ENCODE measurements around the gene SHLD2.
A peak's percentile ranks its signal among the peaks of the same experiment; 100 is the strongest.

SHLD2 gene

GRCh38 chr10:87094373-87095235 is at the start of gene SHLD2, which contains the start of gene GLUD1:
Gene SHLD2 (plus strand): TSS chr10:87095206. CDS start chr10:87151355, 56,149 bp downstream.
Gene GLUD1 (minus strand): TSS chr10:87094843. CDS start chr10:87094769, 74 bp downstream.
- peak; percentile 96 for DNase-seq
- no peaks in the 10 kb centered on the region for H3K27me3 ChIP-seq (ENCODE audit: insufficient read depth, low read depth, severe bottlenecking)
- peak within 1 kb of the TSS; percentile 93 for H3K27ac ChIP-seq
- peaks cover 16% of the 10 kb centered on the region for H3K36me3 ChIP-seq
- TF ChIP-seq CTCF (IDR thresholded peaks at IDR 0.05; ENCODE audit: low read depth, low read length): no peak
- no peaks in the 10 kb centered on the region for H3K9me3 ChIP-seq (ENCODE audit: severe bottlenecking)
- peak within 1 kb of the TSS; percentile 91 for H3K4me3 ChIP-seq (ENCODE audit: low read depth, low read length)

- Histone ChIP-seq H3K4me3 (ENCODE audit: low read depth, low read length) (no peak overlapping the region), H3K27ac (no peak overlapping the region), H3K9me3 (ENCODE audit: severe bottlenecking) (no peaks in the 10 kb centered on the region), H3K27me3 (ENCODE audit: insufficient read depth, low read depth, severe bottlenecking) (no peaks in the 10 kb centered on the region), H3K36me3 (peaks cover 23% of the 10 kb centered on the region)
- DNase-seq: no peak
- no peak for TF ChIP-seq CTCF (IDR thresholded peaks at IDR 0.05; ENCODE audit: low read depth, low read length)
Measured at GRCh38 chr10:87045434-87045938, 49.5 kb upstream of the SHLD2 start.

DNA sequence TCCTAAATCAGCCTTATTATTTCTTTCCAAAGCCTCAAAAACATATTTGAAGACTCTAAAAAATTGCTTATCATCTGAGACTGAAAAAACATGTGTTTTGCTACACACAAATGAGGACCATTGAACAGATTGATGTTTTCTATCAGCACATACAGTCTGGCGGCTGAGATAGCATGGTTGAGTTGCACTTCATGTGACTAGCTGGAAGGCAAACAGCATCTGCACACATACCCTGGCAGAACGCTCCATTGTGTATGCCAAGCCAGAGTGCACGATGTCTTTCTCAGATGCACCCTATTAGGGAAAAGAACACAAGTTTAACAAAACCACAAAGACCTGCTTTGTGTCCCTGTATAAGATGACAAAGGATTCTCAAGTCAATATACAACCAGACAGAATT is 41.9 kb upstream of the SHLD2 start:
- no peaks in the 10 kb centered on the region for H3K27me3 ChIP-seq (ENCODE audit: insufficient read depth, low read depth, severe bottlenecking)
- no peak overlapping the region for H3K27ac ChIP-seq
- no peak for DNase-seq
- H3K4me3 ChIP-seq (ENCODE audit: low read depth, low read length): no peak overlapping the region
- TF ChIP-seq CTCF (IDR thresholded peaks at IDR 0.05; ENCODE audit: low read depth, low read length): no peak
- peaks cover 71% of the 10 kb centered on the region for H3K36me3 ChIP-seq
- no peaks in the 10 kb centered on the region for H3K9me3 ChIP-seq (ENCODE audit: severe bottlenecking)

DNA sequence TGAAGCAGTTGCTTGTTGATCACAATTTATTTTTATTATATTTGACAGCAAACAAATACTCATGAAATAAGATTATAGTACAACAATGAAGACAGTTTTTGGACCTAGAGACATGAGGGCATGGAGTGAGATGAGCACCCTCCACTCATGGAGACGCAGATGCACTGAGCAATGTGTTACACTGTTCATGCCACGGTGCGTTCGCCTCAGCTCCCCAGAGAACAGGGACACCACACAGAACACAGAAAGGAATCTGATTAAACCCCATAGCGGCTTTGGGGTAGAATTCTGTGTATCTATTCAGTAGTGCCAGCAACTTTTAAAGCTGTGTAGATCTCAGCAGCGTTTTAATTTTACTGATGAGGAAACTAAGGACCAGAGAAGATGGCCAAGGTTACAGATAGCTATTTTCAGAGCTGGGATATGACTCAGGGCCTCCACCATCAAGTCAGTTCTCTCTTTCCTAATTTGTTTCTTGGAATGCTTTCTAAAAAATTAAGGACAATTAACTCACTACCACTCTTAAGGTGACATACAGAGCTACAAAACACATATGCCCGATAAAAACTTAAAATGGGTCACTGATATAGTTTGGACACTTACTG is 41.3 kb upstream of the SHLD2 start:
- H3K9me3 ChIP-seq (ENCODE audit: severe bottlenecking): no peaks in the 10 kb centered on the region
- TF ChIP-seq CTCF (IDR thresholded peaks at IDR 0.05; ENCODE audit: low read depth, low read length): no peak
- H3K27me3 ChIP-seq (ENCODE audit: insufficient read depth, low read depth, severe bottlenecking): no peaks in the 10 kb centered on the region
- H3K36me3 ChIP-seq: peaks cover 74% of the 10 kb centered on the region
- no peak for DNase-seq
- H3K4me3 ChIP-seq (ENCODE audit: low read depth, low read length): no peak overlapping the region
- no peak overlapping the region for H3K27ac ChIP-seq

- no peaks in the 10 kb centered on the region for H3K27me3 ChIP-seq (ENCODE audit: insufficient read depth, low read depth, severe bottlenecking)
- peaks cover 76% of the 10 kb centered on the region for H3K36me3 ChIP-seq
- peak; percentile 76 for DNase-seq
- H3K27ac ChIP-seq: peak overlapping the region; percentile 73
- TF ChIP-seq CTCF (IDR thresholded peaks at IDR 0.05; ENCODE audit: low read depth, low read length): peak; percentile 59
- H3K4me3 ChIP-seq (ENCODE audit: low read depth, low read length): no peak overlapping the region
- H3K9me3 ChIP-seq (ENCODE audit: severe bottlenecking): no peaks in the 10 kb centered on the region
Measured at GRCh38 chr10:87054373-87055295, 40.4 kb upstream of the SHLD2 start.

Measured in WERI-Rb-1 (cell line).